Left renal cortex interstitium (tissue), 4 donors: ENCODE results near the gene NUTM2A. TPM values are rescaled to one million over a fixed set of nuclear protein-coding genes. Genes with fewer than 3 reads are reported as not detected.
"Not testable (repeated sequence)": the region's sequence is repeated elsewhere in the genome, so short reads cannot be mapped to it uniquely, and the experiment has no call there.

Experiments used
- DNase-seq, 4 donors: peaks; one replicate each; pipeline ENCODE4 v3.0.0-alpha.2; 2013; ENCODE audit warnings: low read depth in 4 of 4, low spot score in 2 of 4, missing footprints in 1 of 4
- polyA plus RNA-seq, 4 donors: library from polyadenylated mRNA; unstranded; fragments of 120-200 nt; gene quantifications; one replicate each; pipeline ENCODE4 v1.2.1, GENCODE V29; 2013; ENCODE audit not compliant: insufficient read length in 4 of 4

Gene NUTM2A, protein sequence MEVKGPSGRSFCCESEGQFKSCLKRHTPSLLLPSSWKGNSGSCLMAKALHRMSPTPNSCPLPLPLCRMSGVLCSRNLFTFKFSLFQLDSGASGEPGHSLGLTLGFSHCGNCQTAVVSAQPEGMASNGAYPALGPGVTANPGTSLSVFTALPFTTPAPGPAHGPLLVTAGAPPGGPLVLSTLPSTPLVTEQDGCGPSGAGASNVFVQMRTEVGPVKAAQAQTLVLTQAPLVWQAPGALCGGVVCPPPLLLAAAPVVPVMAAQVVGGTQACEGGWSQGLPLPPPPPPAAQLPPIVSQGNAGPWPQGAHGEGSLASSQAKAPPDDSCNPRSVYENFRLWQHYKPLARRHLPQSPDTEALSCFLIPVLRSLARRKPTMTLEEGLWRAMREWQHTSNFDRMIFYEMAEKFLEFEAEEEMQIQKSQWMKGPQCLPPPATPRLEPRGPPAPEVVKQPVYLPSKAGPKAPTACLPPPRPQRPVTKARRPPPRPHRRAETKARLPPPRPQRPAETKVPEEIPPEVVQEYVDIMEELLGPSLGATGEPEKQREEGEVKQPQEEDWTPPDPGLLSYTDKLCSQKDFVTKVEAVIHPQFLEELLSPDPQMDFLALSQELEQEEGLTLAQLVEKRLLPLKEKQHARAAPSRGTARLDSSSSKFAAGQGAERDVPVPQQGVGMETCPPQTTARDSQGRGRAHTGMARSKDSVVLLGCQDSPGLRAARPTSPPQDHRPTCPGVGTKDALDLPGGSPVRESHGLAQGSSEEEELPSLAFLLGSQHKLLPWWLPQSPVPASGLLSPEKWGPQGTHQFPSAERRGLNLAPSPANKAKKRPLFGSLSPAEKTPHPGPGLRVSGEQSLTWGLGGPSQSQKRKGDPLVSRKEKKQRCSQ
- polyA plus RNA-seq = 1 to 10 TPM; 2.6 to 5.1 (median 3.1) TPM

DNA sequence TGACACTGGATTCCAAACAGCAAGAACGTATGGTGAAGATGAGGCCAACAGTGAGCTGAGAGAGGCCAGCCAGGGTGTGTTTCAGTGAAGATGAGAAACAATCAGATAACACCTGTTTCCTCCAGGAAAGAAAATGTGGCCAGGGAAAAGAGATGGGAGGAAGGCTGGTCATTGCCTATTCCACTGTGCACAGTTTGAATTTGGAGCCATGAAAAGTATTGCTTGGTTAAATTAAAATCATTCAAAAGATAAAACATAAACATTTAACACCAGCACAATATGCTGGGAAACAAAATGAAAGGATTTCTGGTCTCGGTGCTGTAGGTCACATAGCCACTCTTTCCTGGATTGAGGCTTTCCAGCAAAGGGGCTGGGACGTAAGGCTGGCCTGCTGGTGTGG, at the start of gene NUTM2A:
TSS of gene NUTM2A (plus strand) at position 301 of the 400 bp plus-strand sequence. CDS start 383 bp downstream, outside the sequence.
- not testable (repeated sequence) for DNase-seq

DNA sequence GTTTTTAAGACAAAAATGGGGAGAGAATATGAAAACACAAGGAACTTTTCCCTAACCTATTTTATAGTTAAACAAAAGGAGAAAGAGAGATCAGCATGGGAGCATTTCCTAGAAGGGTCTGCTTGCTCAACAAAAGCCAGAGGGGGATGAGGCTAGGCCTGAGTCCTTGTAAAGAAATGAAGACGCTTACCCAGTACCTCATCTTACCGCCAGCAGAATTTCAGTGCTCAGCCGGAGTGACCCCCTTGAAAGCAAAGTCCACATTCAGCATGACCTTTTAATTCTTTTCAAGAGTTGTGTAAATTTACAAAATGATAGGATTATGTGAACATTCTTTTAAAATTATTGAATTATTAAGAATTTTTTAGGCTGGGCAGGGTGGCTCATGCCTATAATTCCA, 47.7 kb upstream of the NUTM2A start:
- DNase-seq = not testable (repeated sequence)

DNA sequence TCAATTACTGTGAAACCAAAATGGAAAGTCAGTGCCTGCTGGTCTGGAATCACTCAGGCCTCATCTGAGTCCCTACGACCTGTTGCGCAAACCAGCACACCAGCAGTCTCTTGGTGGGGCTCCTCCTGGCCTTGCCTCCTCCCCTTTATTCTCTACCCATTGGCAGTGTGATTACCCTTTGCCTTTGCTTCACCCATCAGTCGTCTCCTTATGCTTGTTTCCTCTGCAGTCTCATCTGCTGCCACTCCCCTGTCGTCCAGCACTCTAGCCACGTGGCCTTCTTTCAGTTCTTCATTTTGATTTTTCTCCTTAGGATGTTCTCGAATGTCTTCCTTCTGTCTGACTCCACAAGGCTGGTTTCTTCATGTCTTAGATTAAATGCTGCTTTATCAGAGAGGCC, 40.8 kb upstream of the NUTM2A start:
- not testable (repeated sequence) for DNase-seq

DNA sequence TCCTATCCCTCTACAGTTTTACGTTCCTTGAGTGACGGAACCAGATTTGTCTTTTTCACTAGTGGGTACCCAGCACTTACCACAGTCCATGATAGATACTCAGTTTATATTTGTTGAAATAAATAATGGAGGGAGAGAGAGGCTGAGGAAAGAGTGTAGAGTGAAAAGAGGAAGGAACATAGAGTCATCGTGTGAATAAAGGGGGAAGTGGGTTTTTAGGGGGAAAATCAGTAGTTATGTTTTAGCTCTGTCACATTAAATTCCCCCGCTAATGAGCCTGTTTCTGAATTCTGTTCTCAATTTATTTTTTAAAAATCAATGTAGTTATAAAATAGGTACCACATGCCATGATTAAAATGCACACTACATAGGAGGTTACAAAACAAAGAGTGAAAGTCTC, 39.2 kb upstream of the NUTM2A start:
- not testable (repeated sequence) for DNase-seq

DNA sequence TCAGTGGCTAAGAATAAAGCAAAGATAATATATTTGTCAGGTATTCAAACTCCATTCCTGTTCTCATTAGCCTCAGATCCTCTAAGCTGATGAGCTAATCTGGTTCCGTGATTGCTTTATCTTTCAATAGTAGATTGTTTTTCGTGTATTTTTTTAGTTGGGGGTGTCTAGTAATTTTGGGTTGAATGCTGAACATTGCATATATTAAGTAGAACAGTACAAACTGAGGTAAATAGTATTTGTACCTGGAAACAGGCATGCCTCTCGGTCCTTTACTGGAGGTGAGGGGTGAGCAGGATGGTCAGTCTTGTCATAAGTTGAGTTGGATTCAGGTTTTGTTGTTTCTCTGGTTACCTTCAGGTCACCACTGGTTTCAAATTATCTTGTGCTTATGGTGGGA, 37.7 kb upstream of the NUTM2A start:
- DNase-seq = not testable (repeated sequence)

DNA sequence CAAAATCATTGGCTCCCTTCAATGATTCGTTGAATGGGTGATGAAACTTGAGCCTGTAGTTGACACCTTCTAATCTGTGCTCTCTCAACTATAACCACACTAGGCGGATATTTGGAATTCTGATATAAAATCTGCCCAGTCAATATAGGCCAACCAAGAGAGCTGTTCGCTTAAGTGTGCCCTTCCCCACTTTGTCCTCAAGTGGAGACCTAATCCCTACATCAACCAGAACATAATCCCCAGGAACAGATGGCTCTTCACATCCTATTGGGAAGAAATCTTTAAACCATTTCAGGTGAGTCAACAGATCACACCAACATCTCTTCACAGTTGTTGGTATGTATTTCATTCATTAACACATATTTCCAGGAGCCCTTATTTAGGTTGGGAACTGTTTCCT, 33.4 kb upstream of the NUTM2A start:
- DNase-seq = not testable (repeated sequence)

DNA sequence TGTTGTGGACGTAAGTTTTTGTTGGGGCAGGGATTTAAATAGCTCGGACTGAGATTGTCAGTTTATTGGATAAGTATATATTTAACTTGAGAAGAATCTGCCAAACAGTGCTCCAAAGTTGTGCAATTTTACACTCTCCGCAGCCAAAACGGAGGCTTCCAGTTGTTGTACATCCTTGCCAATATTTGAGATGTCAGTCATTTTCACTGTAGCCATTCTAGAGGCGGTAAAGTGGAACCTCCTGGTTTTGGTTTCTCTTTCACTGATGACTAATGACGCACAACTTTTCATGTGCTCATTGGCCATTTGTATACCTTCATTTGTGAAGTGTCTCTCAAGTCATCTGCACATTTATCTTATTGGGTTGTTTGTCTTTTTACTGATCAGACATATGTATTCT, 24.3 kb upstream of the NUTM2A start:
- not testable (repeated sequence) for DNase-seq

DNA sequence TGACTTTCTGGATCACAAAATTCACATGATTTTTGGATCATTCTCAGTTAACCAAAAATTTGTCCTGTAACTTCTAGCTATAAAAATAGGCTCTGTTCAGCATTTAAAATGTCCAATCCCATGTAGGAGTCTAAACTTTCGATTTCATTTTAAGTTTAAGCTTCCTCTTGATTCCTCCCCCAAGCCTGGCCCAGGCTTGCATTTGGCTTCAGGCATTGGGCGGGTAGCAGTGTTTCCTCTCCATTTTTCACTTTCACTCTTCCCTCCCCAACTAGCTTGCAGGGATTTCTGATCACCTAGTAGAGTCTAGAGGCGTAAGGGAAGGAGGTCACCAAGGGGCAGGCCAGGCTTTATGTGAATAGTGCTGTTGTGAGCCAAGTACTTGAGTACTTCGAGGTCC, 20.4 kb upstream of the NUTM2A start:
- not testable (repeated sequence) for DNase-seq

DNA sequence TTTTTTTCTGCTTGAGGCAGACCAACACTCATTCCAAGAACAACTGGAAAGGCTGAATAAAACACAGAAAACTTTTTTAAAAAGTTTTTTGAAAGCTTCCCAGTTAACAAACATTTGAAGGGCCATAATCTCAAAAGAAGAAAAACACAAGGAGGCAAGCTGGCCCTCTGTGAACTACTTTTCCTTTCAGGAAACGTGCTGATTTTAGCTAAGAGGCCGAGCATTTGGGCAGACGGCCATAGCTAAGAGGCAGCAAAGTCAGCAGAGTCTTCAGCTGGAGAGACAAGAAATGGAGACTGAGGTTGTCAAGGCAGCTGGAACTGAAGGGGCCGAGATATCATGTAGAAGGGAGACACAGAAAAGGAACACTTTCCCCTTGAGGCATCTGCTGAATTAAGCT, 18.3 kb upstream of the NUTM2A start:
- DNase-seq = not testable (repeated sequence)

DNA sequence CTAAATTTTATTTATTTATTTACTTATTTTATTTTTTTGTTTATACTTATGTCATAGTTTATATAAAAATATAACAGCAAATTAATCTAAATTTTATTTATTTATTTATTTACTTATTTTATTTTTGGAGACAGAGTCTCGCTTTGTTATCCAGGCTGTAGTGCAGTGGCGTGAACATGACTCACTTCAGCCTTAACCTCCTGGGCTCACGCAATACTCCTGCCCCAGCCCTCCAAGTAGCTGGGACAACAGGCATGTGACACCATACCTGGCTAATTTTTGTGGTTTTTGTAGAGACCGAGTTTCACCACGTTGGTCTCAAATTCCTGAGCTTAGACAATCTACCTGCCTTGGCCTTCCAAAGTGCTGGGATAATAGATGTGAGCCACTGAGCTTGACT, 14.9 kb upstream of the NUTM2A start:
- not testable (repeated sequence) for DNase-seq

DNA sequence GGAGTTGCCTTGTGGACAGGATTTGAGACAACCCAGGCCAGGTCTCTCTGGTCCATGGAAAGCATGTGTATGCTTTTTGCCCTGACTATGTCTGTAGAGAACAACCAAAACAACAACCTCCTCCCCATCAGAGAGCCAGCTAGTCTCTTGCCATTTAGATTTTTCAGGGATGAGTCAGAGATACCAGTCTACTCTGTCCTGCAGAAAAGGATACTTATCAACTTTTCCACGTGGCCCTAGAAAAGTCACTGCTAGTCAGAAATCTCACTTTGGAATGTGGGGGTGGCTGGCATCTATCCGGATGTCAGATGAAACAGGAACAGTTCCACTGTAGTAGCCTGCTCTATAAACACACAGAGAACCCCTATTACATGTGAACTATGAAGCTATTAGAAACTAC, 13.4 kb upstream of the NUTM2A start:
- not testable (repeated sequence) for DNase-seq

DNA sequence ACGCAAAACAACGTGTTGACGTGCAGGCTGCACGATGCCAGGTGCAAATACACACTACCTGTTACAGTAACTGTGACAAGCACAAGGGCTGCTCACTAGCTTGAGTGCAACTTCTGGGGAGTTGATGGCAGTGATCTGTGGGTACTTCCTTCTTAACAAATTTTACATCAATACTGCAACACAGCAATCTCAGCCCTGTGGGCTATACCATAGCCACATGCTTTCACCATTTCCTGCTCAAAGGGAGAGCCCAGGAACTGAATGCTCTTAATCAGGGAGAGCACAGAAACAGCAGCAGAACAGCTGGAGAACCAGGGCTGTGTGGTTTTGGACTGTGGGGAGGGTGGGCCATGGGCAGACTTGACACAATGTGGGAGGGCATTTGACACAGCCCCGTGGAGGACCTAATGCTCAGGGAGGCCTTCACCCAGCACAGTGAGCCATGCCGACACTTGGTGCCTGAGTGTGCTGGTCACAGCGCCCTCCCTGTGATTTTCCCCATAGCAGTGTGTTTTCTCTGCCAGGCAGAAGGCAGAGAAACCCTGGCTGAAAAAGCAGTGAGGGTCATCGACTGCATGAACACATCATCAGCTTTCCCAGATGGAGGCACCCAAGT, 12.0 kb upstream of the NUTM2A start:
- DNase-seq = not testable (repeated sequence)

DNA sequence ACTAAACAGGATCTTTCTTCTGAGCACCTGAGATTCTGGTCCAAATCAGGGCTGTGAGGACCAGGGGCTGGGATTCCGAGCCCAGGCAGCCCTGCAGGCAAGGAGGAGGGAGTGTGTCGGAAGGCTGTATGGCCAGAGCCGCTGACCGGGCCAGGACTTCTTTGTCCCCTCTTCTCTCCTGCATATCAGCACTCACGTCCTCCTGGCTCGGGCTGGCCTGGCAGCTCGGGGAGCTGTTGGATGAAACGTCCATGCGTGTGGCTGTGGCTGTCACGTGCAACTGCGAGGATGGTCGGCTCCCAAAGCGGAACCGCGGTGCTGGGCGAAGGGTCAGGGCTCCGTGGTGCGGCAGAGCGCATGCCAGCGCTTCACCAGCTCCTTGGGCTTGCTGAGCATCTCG, 11.4 kb upstream of the NUTM2A start:
- not testable (repeated sequence) for DNase-seq

DNA sequence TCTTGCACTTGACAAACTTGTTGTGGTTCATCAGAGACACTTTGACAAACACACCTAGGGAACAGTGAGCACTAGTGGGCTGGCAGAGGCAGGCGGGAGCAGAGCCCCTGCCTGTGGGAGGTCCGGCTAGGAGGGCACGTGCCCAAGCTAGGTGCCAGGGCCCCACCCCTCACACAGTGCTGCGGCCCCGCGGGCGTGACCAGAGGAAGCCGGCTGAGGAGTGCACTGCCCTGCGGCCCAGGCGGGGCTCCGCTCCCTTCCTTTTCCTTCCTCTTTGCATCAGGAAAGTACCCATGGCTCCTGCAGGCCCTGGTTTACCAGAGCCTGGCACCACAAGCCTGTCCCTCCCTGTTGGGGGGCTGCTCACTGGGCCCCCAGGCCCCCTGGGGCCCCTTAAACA, 9.1 kb upstream of the NUTM2A start:
- DNase-seq = not testable (repeated sequence)

DNA sequence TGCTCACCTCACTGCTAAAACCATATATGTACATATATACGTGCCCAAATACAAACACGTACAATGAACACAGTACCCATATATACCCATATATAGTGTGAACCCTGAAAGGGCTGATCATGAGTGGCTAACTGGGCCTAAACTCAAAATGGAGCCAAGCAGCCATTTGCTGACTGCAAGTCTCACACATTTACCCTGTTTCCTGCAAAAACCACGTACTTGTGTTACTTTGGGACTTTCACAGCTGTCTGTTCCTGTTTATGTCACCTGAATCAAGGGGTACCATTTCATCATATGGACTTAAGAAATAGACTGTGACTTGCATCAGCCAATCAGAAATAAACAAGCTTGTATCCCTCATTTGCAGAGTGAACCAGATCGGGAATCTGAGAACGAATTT, 5.9 kb upstream of the NUTM2A start:
- DNase-seq = not testable (repeated sequence)

DNA sequence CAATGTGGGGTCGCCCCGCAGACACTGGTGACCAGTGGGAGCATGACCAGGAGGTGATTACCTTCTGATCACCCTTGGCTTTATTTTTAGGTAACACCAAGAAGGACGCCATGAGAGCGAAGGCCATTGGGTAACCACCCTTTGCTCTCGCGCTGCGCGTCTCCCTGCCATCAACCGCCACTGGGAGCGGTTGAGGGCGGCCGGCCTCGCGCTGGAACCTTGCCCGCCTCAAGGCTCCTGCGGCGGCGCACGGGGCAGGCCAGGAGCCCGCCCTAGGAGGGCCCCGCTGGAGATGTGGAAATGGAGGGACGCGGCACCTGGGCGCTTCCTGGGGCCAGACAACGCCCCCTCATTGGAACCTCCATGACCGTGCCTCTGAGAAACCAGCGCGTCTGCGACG, 2.5 kb upstream of the NUTM2A start:
- DNase-seq = not testable (repeated sequence)

DNA sequence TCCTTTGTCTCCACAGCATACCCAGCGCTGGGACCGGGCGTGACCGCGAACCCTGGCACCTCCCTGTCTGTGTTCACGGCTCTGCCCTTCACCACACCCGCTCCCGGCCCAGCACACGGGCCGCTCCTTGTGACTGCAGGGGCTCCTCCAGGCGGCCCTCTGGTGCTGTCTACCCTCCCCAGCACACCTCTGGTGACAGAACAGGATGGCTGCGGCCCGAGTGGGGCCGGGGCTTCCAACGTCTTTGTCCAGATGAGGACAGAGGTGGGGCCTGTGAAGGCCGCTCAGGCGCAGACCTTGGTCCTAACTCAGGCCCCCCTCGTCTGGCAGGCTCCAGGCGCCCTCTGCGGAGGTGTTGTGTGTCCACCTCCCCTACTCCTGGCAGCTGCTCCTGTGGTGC, 3.0 kb downstream of the NUTM2A start:
- not testable (repeated sequence) for DNase-seq

DNA sequence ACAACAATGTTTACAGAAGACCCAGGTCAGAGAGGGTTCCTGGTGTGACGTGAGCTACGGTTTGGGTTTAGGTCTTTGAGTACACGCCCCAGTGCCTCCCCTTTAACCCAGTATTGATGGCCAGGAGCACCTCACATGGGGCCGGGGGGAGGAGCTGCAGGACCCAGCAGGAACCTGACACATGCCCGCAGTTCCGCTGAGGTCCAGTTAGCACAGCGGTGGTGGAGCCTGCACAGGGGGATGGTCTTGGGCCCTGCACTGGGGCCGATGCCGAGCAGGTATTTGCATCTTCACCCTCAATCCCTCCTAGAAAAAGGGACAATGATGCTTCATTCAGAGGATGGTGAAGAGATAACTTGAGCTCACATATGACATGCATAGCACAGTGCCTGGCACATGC, 4.0 kb downstream of the NUTM2A start:
- DNase-seq = not testable (repeated sequence)

DNA sequence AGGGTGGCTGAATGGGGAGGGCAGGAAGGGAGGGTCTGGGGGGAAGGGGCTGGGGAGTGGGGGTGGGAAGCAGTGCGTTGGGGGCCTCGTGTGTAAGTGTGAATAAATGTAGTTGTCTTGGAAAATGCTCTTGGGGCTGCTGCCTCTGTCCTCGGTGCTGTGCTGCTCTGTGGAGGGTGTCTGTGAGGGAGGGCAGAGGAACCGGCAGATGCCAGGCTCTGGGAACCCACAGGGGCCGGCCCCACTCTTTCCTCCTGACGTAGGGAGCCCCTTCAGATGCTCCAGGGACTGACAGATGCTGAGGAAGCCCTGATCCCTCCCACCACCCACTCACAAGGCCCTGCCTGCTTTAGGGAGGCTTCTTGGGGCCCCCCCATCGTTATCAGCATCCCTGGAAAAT, 9.6 kb downstream of the NUTM2A start:
- DNase-seq = not testable (repeated sequence)

DNA sequence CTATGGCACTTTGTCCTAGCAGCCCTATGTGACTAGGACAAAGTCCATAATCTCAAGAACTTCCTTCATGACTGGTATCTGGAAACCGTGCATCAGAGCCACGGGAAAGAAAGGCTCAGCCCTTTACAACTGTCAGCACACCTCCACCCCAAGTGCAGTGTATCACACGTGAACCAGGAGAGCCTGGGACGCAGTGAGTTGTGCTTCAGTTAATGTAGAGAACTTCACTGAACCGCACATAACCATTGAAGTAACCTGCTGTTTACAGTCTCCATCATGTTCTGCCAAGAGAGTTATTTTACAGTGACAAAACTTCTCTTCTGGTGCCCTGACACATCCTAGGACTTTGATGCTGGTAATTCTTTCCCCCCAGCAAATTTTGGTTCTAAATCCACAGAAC, 12.0 kb downstream of the NUTM2A start:
- not testable (repeated sequence) for DNase-seq

DNA sequence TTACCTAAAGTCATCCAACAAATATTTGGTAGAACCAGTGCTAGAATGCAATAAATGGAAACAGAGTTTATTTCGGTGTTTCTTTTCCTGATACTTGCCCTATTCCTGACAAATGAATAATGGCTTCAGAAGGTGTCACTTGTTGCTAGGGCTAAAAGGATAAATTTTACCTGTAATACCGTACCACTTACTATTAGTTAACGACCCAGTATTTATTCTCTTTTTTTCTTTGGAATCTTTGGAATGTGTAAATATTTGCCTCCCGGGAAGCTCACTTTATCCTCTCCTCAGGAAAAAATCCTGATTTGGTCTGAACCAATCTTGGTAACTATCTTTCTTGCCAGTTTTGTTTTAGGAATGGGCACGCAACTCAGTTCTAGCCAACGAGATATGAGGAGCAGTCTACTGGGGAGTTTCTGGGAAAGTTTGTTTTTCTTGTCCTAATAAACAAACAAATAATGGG, 14.1 kb downstream of the NUTM2A start:
- not testable (repeated sequence) for DNase-seq
